Activated CD4-positive, alpha-beta T cell treated with anti-CD3 and anti-CD28 coated beads, Interleukin-2, amount 50 U/mL, for 1 hour (primary cell): ENCODE results near the gene PUDP.
"Not testable (repeated sequence)": the region's sequence is repeated elsewhere in the genome, so short reads cannot be mapped to it uniquely, and the experiment has no call there.

Experiments
- DNase-seq: peaks from one replicate; pipeline ENCODE4 v3.0.0-alpha.2; 2020

Gene PUDP

GRCh38 chrX:7071390-7071789 lies 76.6 kb downstream of the PUDP start:
- no peak for DNase-seq

- no peak for DNase-seq
These were observed 78.4 kb downstream of the PUDP start for GRCh38 chrX:7069556-7069955.

- DNase-seq: peak; percentile 5
These were observed 79.0 kb downstream of the PUDP start for GRCh38 chrX:7068939-7069367.

GRCh38 chrX:7067256-7067655 lies 80.7 kb downstream of the PUDP start:
- no peak for DNase-seq

GRCh38 chrX:7065473-7065872 lies 82.5 kb downstream of the PUDP start:
- no peak for DNase-seq

GRCh38 chrX:7062903-7063302 lies 85.0 kb downstream of the PUDP start:
- DNase-seq: no peak

- DNase-seq: no peak
These were observed 85.7 kb downstream of the PUDP start for GRCh38 chrX:7062276-7062675.

- DNase-seq: no peak
These were observed 86.5 kb downstream of the PUDP start for GRCh38 chrX:7061429-7061828.

- DNase-seq: no peak
These were observed 87.5 kb downstream of the PUDP start for GRCh38 chrX:7060444-7060843.

- DNase-seq: no peak
These were observed 88.1 kb downstream of the PUDP start for GRCh38 chrX:7059859-7060258.

GRCh38 chrX:7059214-7059838 lies 88.6 kb downstream of the PUDP start:
- no peak for DNase-seq

GRCh38 chrX:7055386-7056137 lies 92.4 kb downstream of the PUDP start:
- no peak for DNase-seq

- DNase-seq: no peak
These were observed 93.4 kb downstream of the PUDP start for GRCh38 chrX:7054219-7055216.

- no peak for DNase-seq
These were observed 95.4 kb downstream of the PUDP start for GRCh38 chrX:7052541-7052940.

GRCh38 chrX:7050271-7050670 lies 97.7 kb downstream of the PUDP start:
- DNase-seq: no peak

- DNase-seq: no peak
These were observed 100.0 kb downstream of the PUDP start for GRCh38 chrX:7047951-7048350.

GRCh38 chrX:7045238-7045955 lies 102.6 kb downstream of the PUDP start:
- no peak for DNase-seq

- not testable (repeated sequence) for DNase-seq
These were observed 104.0 kb downstream of the PUDP start for GRCh38 chrX:7043796-7044433.

- no peak for DNase-seq
These were observed 119.7 kb downstream of the PUDP start for GRCh38 chrX:7028246-7028645.

- DNase-seq: no peak
These were observed 120.9 kb downstream of the PUDP start for GRCh38 chrX:7027071-7027470.

GRCh38 chrX:7026365-7026764 lies 121.6 kb downstream of the PUDP start:
- not testable (repeated sequence) for DNase-seq

GRCh38 chrX:7025471-7025870 lies 122.5 kb downstream of the PUDP start:
- DNase-seq: no peak
